HG03432 (cell line): ENCODE data around the gene ZNF468.
A peak's percentile ranks its signal among the peaks of the same experiment; 100 is the strongest.
"Not testable (repeated sequence)": the region's sequence is repeated elsewhere in the genome, so short reads cannot be mapped to it uniquely, and the experiment has no call there.

Source experiments
- ATAC-seq: cut with Tn5 transposase; IDR thresholded peaks from one replicate; pipeline ENCODE4 v1.9.1; 2021; ENCODE audit warnings: mild to moderate bottlenecking, moderate library complexity; ENCODE audit not compliant: unreplicated experiment

Gene ZNF468

GRCh38 chr19:52857378-52858191 is at the start of gene ZNF468:
Gene ZNF468 (minus strand): TSS chr19:52857619. CDS start chr19:52854272, 3,347 bp downstream.
- peak; percentile 99 for ATAC-seq

GRCh38 chr19:52904052-52904780 is 46.8 kb upstream of the ZNF468 start:
- not testable (repeated sequence) for ATAC-seq

GRCh38 chr19:52901842-52902241 is 44.4 kb upstream of the ZNF468 start:
- no peak for ATAC-seq

GRCh38 chr19:52898596-52898995 is 41.2 kb upstream of the ZNF468 start:
- ATAC-seq = not testable (repeated sequence)

- no peak for ATAC-seq
Observed at GRCh38 chr19:52898101-52898500, 40.7 kb upstream of the ZNF468 start.

- peak; percentile 95 for ATAC-seq
Observed at GRCh38 chr19:52897138-52897935, 39.9 kb upstream of the ZNF468 start, which contains the start of gene ZNF320. Gene ZNF320 (minus strand): TSS chr19:52897635. CDS start chr19:52890255, 7,380 bp downstream.

- peak; percentile 6 for ATAC-seq
Observed at GRCh38 chr19:52896431-52897137, 39.2 kb upstream of the ZNF468 start.

- ATAC-seq = no peak
Observed at GRCh38 chr19:52891336-52891735, 33.9 kb upstream of the ZNF468 start.

GRCh38 chr19:52889931-52890330 is 32.5 kb upstream of the ZNF468 start:
- ATAC-seq = no peak

GRCh38 chr19:52889076-52889475 is 31.7 kb upstream of the ZNF468 start:
- no peak for ATAC-seq

- no peak for ATAC-seq
Observed at GRCh38 chr19:52880895-52881389, 23.5 kb upstream of the ZNF468 start.

GRCh38 chr19:52872996-52873395 is 15.6 kb upstream of the ZNF468 start:
- ATAC-seq = not testable (repeated sequence)

- no peak for ATAC-seq
Observed at GRCh38 chr19:52871466-52871865, 14.0 kb upstream of the ZNF468 start.

- not testable (repeated sequence) for ATAC-seq
Observed at GRCh38 chr19:52868031-52868430, 10.6 kb upstream of the ZNF468 start.

GRCh38 chr19:52856540-52857377 is 660 bp downstream of the ZNF468 start:
- peak; percentile 9 for ATAC-seq

- not testable (repeated sequence) for ATAC-seq
Observed at GRCh38 chr19:52847352-52847751, 10.1 kb downstream of the ZNF468 start.

- ATAC-seq = not testable (repeated sequence)
Observed at GRCh38 chr19:52840825-52841465, 16.5 kb downstream of the ZNF468 start.

- ATAC-seq = not testable (repeated sequence)
Observed at GRCh38 chr19:52834289-52834688, 23.1 kb downstream of the ZNF468 start.

GRCh38 chr19:52833541-52833940 is 23.9 kb downstream of the ZNF468 start:
- not testable (repeated sequence) for ATAC-seq
